Pancreas (tissue), 10 donors: ENCODE data around the gene PRKCA. TPM values are rescaled to one million over a fixed set of nuclear protein-coding genes. Genes with fewer than 3 reads are reported as not detected.

Source experiments
- ATAC-seq, 4 donors: fragments of 200-7000 bp; cut with Tn5 transposase; one replicate each; pipeline versions ENCODE4 v1.8.0 to v1.9.1; 2020; ENCODE audit warnings: mild to moderate bottlenecking in 4 of 4, moderate library complexity in 4 of 4
- DNase-seq, 6 donors: peaks; one replicate each; pipeline ENCODE4 v3.0.0-alpha.2; 2020
- FAIRE-seq: peaks from 2 replicates; lab custom pipeline; 2012; peaks lifted over from hg19 to GRCh38; lab: Jason Lieb, UNC
- H3K27ac ChIP-seq, 4 donors: fragments of 200-600 bp; sonication (generic); 1 replicate in 3 of 4; 2 replicates in 1 of 4; pipeline versions ENCODE4 v1.5.0 to v1.8.0; 2020
- H3K27me3 ChIP-seq, 4 donors: fragments of 200-600 bp; one replicate each; pipeline ENCODE4 v1.8.0; 2021
- H3K36me3 ChIP-seq, 3 donors: fragments of 200-600 bp; sonication (generic) in 1 of 3; one replicate each; pipeline versions ENCODE4 v1.5.0 to v1.8.0; 2020 to 2021
- H3K4me1 ChIP-seq, 3 donors: fragments of 200-600 bp; one replicate each; pipeline ENCODE4 v1.8.0; 2021
- H3K4me3 ChIP-seq, 4 donors: fragments of 200-600 bp; sonication (generic) in 2 of 4; one replicate each; pipeline versions ENCODE4 v1.5.0 to v1.8.0; 2020 to 2021
- H3K9me3 ChIP-seq, 4 donors: fragments of 200-600 bp; one replicate each; pipeline ENCODE4 v1.8.0; 2021
- CTCF ChIP-seq, 4 donors: fragments of 200-600 bp; sonication (generic) in 3 of 4; IDR thresholded peaks; one replicate each; pipeline versions ENCODE4 v1.5.0 to v1.8.0; 2021; ENCODE audit warnings: antibody characterized with exemption in 4 of 4
- WGBS, 2 donors: extraction: QIAGEN DNeasy Blood & Tissue Kit; methylation state at CpG; one replicate each; pipeline ENCODE4 v1.1.7; 2013; 5-methylcytosine and 5-hydroxymethylcytosine counted together
- intact Hi-C, 3 donors: fragments of 100-400 bp; cut with DNase I; formaldehyde crosslinking; loops; one replicate each; pipeline versions ENCODE4 v1.11.1 to v1.14.2; 2022
- polyA plus RNA-seq, 2 donors: library from polyadenylated mRNA; stranded (reverse); fragments of 200-250 nt; gene quantifications; one replicate each; pipeline ENCODE4 v1.2.3, GENCODE V29; 2013
- total RNA-seq, 6 donors: library from RNA; stranded (reverse); fragmentation: NEBNext Ultra II Directional in 4 of 6; extraction: Animal tissue kit (Norgen Biotek cat#: 25700) in 4 of 6; gene quantifications; one replicate each; pipeline versions ENCODE4 v1.2.1 to v1.2.4, GENCODE V29; 2021 to 2023
- donor health status: healthy with polysubstance abuse.
- donor health status: DM: no; HTN: no; CAD: no; lungs with moderate emphysema.
- donor health status: DM: no; HTN: no; CAD: no.
- donor health status: control.
- donor health status: control.
- donor health status: Bipolar disorder and iron deficiency.
- donor health status: DM: yes; HTN: yes; CAD: no.
- donor health status: DM: no; HTN: no; CAD: no.
- donor health status: DM: no; HTN: no; CAD: no.
- donor health status: DM: yes; HTN: yes; CAD: no.

The PRKCA gene
- total and polyA plus RNA-seq, 8 donors, result 3.5 to 22.3 (median 10.2) TPM

- ATAC-seq, result no peak
- 83 to 85% methylated on average over 9 of the region's 9 CpGs for WGBS, 2 donors
These were observed 231.2 kb downstream of the PRKCA start for GRCh38 chr17:66533572-66533971.

GRCh38 chr17:66533986-66534385 lies 231.6 kb downstream of the PRKCA start:
- Histone ChIP-seq H3K27me3 (no peaks in the 10 kb centered on the region), H3K36me3 (no peaks in the 10 kb centered on the region), H3K4me1 (no peaks in the 10 kb centered on the region), H3K4me3 (no peak overlapping the region), H3K9me3 (no peaks in the 10 kb centered on the region), H3K27ac (no peak overlapping the region)
- ATAC-seq (no peak), FAIRE-seq (no peak), DNase-seq (no peak)
- 73 to 75% methylated on average over 5 of the region's 5 CpGs for WGBS, 2 donors
- no peak for TF ChIP-seq CTCF (IDR thresholded peaks at IDR 0.05)
- intact Hi-C loops, result no loop called here

More at GRCh38 chr17:66533572-66533971, 231.2 kb downstream of the PRKCA start:
- no peaks in the 10 kb centered on the region for H3K9me3 ChIP-seq
- no peaks in the 10 kb centered on the region for H3K27me3 ChIP-seq
- no peak overlapping the region for H3K27ac ChIP-seq
- DNase-seq (no peak), FAIRE-seq (no peak)
- H3K4me1 ChIP-seq, result no peaks in the 10 kb centered on the region
- TF ChIP-seq CTCF (IDR thresholded peaks at IDR 0.05), result no peak
- H3K36me3 ChIP-seq, result no peaks in the 10 kb centered on the region
- H3K4me3 ChIP-seq, result no peak overlapping the region
- intact Hi-C loops, result no loop called here

GRCh38 chr17:66535611-66536010 lies 233.2 kb downstream of the PRKCA start:
- Histone ChIP-seq H3K27me3 (no peaks in the 10 kb centered on the region), H3K36me3 (no peaks in the 10 kb centered on the region), H3K27ac (no peak overlapping the region), H3K4me3 (no peak overlapping the region), H3K4me1 (no peaks in the 10 kb centered on the region), H3K9me3 (no peaks in the 10 kb centered on the region)
- no peak for TF ChIP-seq CTCF (IDR thresholded peaks at IDR 0.05)
- no peak for DNase-seq
- WGBS, 2 donors, result 36 to 56% methylated on average over 1 of the region's 1 CpG
- ATAC-seq, result no peak
- no peak for FAIRE-seq
- intact Hi-C loops, result no loop called here

- 81 to 88% methylated on average over 5 of the region's 5 CpGs for WGBS, 2 donors
- ATAC-seq (no peak), DNase-seq (no peak), FAIRE-seq (no peak)
- H3K27ac ChIP-seq, result no peak overlapping the region
- H3K4me3 ChIP-seq, result no peak overlapping the region
- no peaks in the 10 kb centered on the region for H3K36me3 ChIP-seq
- intact Hi-C loops, result no loop called here
- H3K4me1 ChIP-seq, result no peaks in the 10 kb centered on the region
- no peaks in the 10 kb centered on the region for H3K27me3 ChIP-seq
- H3K9me3 ChIP-seq, result no peaks in the 10 kb centered on the region
- no peak for TF ChIP-seq CTCF (IDR thresholded peaks at IDR 0.05)
These were observed 235.1 kb downstream of the PRKCA start for GRCh38 chr17:66537502-66537901.

GRCh38 chr17:66538776-66539175 lies 236.4 kb downstream of the PRKCA start:
- no peak for FAIRE-seq
- H3K4me1 ChIP-seq, result no peaks in the 10 kb centered on the region
- intact Hi-C loops, result no loop called here
- H3K27me3 ChIP-seq, result no peaks in the 10 kb centered on the region
- no peak overlapping the region for H3K4me3 ChIP-seq
- H3K9me3 ChIP-seq, result no peaks in the 10 kb centered on the region
- H3K36me3 ChIP-seq, result no peaks in the 10 kb centered on the region
- DNase-seq, result no peak
- no peak for TF ChIP-seq CTCF (IDR thresholded peaks at IDR 0.05)
- ATAC-seq, result no peak
- no peak overlapping the region for H3K27ac ChIP-seq
- 61 to 83% methylated on average over 5 of the region's 5 CpGs for WGBS, 2 donors
